Neural progenitor cell (in vitro differentiated cells): ENCODE data around the gene MYLK4. TPM values are rescaled to one million over a fixed set of nuclear protein-coding genes. Genes with fewer than 3 reads are reported as not detected.

ENCODE experiments used
- DNase-seq: peaks from one replicate; pipeline ENCODE4 v3.0.0-alpha.2; 2016; ENCODE audit warnings: low spot score
- H2AFZ ChIP-seq: fragments of 200-600 bp; sonication (generic); replicated peaks from 2 replicates; pipeline ENCODE4 v1.6.1; 2016; ENCODE audit warnings: antibody characterized with exemption
- H3F3A ChIP-seq: fragments of 200-600 bp; sonication (generic); 2 replicates; pipeline ENCODE4 v1.6.1; 2016; ENCODE audit warnings: antibody characterized with exemption, low read depth
- H3K27ac ChIP-seq: fragments of 200-600 bp; sonication (generic); 2 replicates; pipeline ENCODE4 v1.5.1; 2016; ENCODE audit warnings: mild to moderate bottlenecking
- H3K27me3 ChIP-seq: fragments of 200-600 bp; sonication (generic); 2 replicates; pipeline ENCODE4 v1.6.1; 2016; ENCODE audit warnings: mild to moderate bottlenecking, moderate library complexity
- H3K36me3 ChIP-seq: fragments of 200-600 bp; sonication (generic); 2 replicates; pipeline ENCODE4 v1.5.1; 2016
- H3K4me1 ChIP-seq: fragments of 200-600 bp; sonication (generic); 2 replicates; pipeline ENCODE4 v1.6.1; 2016; ENCODE audit warnings: mixed run types
- H3K4me2 ChIP-seq: fragments of 200-600 bp; sonication (generic); 2 replicates; pipeline ENCODE4 v1.6.1; 2016
- H3K4me3 ChIP-seq: fragments of 200-600 bp; sonication (generic); 2 replicates; pipeline ENCODE4 v1.5.1; 2016
- H3K79me2 ChIP-seq: fragments of 200-600 bp; sonication (generic); 2 replicates; pipeline ENCODE4 v1.6.1; 2016; ENCODE audit warnings: low read depth
- H3K9ac ChIP-seq: fragments of 200-600 bp; sonication (generic); 2 replicates; pipeline ENCODE4 v1.6.1; 2016
- H3K9me3 ChIP-seq: fragments of 200-600 bp; sonication (generic); 2 replicates; pipeline ENCODE4 v1.5.1; 2016; ENCODE audit warnings: low read depth
- H4K20me1 ChIP-seq: fragments of 200-600 bp; sonication (generic); 2 replicates; pipeline ENCODE4 v1.6.1; 2016; ENCODE audit warnings: low read depth
- H3K27ac Mint-ChIP-seq: 3 replicates; pipeline ENCODE4 v1.8.0; 2021; ENCODE audit warnings: mixed read lengths
- H3K27me3 Mint-ChIP-seq: 2 replicates; pipeline ENCODE4 v1.8.0; 2022; ENCODE audit warnings: low read depth, mild to moderate bottlenecking, inconsistent platforms, moderate library complexity, mixed read lengths; ENCODE audit not compliant: insufficient read depth
- H3K36me3 Mint-ChIP-seq: 3 replicates; pipeline ENCODE4 v1.8.0; 2021; ENCODE audit warnings: mixed read lengths
- H3K4me1 Mint-ChIP-seq: 3 replicates; pipeline ENCODE4 v1.8.0; 2021; ENCODE audit warnings: mixed read lengths
- H3K4me3 Mint-ChIP-seq: 3 replicates; pipeline ENCODE4 v1.8.0; 2021; ENCODE audit warnings: mild to moderate bottlenecking, moderate library complexity, mixed read lengths
- H3K9me3 Mint-ChIP-seq: 3 replicates; pipeline ENCODE4 v1.8.0; 2020; ENCODE audit warnings: mixed read lengths
- EZH2 ChIP-seq: fragments of 200-600 bp; sonication (generic); IDR thresholded peaks from 2 replicates; pipeline ENCODE4 v1.6.1; 2017; ENCODE audit warnings: antibody characterized with exemption, mild to moderate bottlenecking, moderate library complexity
- EZH2phosphoT487 ChIP-seq: fragments of 200-600 bp; sonication (generic); IDR thresholded peaks from 2 replicates; pipeline ENCODE4 v1.6.1; 2017; ENCODE audit warnings: antibody characterized with exemption
- total RNA-seq: library from RNA; depleted of rRNA; stranded (reverse); fragments of >200 nt; gene quantifications from 2 replicates; pipeline ENCODE4 v1.2.3, GENCODE V29; 2015; ENCODE audit warnings: low replicate concordance
- TF ChIP-seq, protein P1 (sequence below): fragments of 200-600 bp; sonication (generic); IDR thresholded peaks from 2 replicates; pipeline ENCODE4 v1.5.1; 2017; ENCODE audit warnings: antibody characterized with exemption, mild to moderate bottlenecking

MYLK4 gene
- total RNA-seq, 1 donor from 2014 or later, result not detected

DNA sequence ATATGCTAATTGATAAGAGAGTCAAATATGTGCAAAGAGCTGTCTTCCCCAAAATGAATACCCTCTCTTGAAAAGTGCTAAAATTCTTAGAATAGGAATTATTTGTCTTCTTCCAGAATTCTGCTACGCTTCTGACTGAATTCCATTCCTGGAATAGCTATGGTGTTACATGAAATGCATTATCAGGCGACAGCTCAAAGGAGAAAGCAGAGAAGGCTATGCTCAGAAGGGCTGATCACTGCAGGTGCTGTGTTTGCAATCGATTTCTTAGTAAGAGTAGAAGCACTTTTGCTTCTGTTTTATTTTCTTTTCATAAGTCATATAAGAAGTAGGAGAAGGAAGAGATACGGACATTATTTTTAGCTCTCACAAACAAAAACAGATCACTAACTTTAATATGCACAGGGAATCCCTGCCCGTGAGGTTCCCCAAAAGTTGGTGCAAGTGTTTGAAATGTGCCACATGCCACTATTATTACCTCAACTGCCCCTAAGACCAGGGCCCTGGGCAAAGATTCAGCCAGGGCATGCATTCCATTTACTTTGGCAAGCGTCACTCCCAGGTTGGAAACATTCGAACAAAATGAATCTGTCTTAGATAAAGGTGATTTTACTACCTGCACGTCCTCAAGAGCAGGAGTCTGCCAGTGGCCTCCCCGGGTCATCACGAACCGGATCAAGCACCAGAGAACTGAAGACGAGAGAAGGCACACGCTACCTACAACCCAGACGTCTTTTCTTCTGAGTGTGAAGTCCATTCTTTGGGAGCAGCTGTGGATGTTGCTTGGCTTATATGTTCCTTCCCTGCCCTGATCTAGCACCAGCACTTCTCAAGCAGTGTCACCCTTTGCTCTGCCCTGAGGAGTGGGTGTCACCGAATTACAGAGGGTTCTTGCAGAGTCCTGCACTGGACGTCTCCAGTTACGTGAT, 7.2 kb downstream of the MYLK4 start:
- no peak overlapping the region for H3K4me2 ChIP-seq
- no peak overlapping the region for H3K9ac ChIP-seq
- Mint-ChIP-seq H3K27ac (peak overlapping the region; percentile 44), H3K27me3 (peaks cover 24% of the 10 kb centered on the region), H3K36me3 (no peaks in the 10 kb centered on the region), H3K4me1 (peaks cover 72% of the 10 kb centered on the region), H3K4me3 (no peak overlapping the region), H3K9me3 (no peaks in the 10 kb centered on the region)
- H3K4me3 ChIP-seq, result no peak overlapping the region
- no peak for DNase-seq
- H3K9me3 ChIP-seq, result no peaks in the 10 kb centered on the region
- no peak overlapping the region for H2AFZ ChIP-seq
- H3K27me3 ChIP-seq, result no peaks in the 10 kb centered on the region
- H3K4me1 ChIP-seq, result peaks cover 28% of the 10 kb centered on the region
- H3F3A ChIP-seq, result peaks cover 14% of the 10 kb centered on the region
- H4K20me1 ChIP-seq, result no peaks in the 10 kb centered on the region
- H3K79me2 ChIP-seq, result no peaks in the 10 kb centered on the region
- TF ChIP-seq EZH2phosphoT487, result no peak
- no peak for TF ChIP-seq EZH2
- TF ChIP-seq, protein P1, sequence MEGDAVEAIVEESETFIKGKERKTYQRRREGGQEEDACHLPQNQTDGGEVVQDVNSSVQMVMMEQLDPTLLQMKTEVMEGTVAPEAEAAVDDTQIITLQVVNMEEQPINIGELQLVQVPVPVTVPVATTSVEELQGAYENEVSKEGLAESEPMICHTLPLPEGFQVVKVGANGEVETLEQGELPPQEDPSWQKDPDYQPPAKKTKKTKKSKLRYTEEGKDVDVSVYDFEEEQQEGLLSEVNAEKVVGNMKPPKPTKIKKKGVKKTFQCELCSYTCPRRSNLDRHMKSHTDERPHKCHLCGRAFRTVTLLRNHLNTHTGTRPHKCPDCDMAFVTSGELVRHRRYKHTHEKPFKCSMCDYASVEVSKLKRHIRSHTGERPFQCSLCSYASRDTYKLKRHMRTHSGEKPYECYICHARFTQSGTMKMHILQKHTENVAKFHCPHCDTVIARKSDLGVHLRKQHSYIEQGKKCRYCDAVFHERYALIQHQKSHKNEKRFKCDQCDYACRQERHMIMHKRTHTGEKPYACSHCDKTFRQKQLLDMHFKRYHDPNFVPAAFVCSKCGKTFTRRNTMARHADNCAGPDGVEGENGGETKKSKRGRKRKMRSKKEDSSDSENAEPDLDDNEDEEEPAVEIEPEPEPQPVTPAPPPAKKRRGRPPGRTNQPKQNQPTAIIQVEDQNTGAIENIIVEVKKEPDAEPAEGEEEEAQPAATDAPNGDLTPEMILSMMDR, result no peak
- no peak overlapping the region for H3K27ac ChIP-seq
- H3K36me3 ChIP-seq, result no peaks in the 10 kb centered on the region

DNA sequence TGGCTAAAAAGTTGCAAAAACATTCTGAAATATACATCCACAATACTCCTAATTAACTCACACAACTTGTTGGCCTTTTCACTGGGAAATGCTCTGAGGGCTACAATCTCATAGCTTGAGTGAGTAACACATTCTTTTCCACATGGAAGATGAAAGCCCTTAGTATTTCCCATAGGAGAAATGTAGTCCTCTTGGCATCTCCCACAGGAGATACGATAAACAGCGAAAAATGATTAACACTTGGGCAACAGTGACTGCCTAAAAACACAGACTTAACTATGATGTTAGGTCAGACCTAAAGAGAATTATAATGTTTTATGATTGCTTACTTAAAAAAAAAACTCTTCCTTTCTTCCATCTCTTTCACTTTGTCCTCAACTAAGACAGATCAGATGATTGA, 9.0 kb downstream of the MYLK4 start:
- Mint-ChIP-seq H3K27ac (no peak overlapping the region), H3K9me3 (no peaks in the 10 kb centered on the region), H3K4me1 (peaks cover 65% of the 10 kb centered on the region), H3K27me3 (peaks cover 21% of the 10 kb centered on the region), H3K4me3 (no peak overlapping the region), H3K36me3 (no peaks in the 10 kb centered on the region)
- Histone ChIP-seq H3K27ac (no peak overlapping the region), H3K79me2 (no peaks in the 10 kb centered on the region), H3K4me2 (no peak overlapping the region), H3K27me3 (no peaks in the 10 kb centered on the region), H3K4me1 (peaks cover 16% of the 10 kb centered on the region), H3K4me3 (no peak overlapping the region), H3K9ac (no peak overlapping the region), H4K20me1 (no peaks in the 10 kb centered on the region), H3K36me3 (no peaks in the 10 kb centered on the region), H2AFZ (no peak overlapping the region), H3F3A (peaks cover 8% of the 10 kb centered on the region), H3K9me3 (no peaks in the 10 kb centered on the region)
- DNase-seq, result no peak
- TF ChIP-seq, protein P1, result no peak
- TF ChIP-seq EZH2, result no peak
- no peak for TF ChIP-seq EZH2phosphoT487

DNA sequence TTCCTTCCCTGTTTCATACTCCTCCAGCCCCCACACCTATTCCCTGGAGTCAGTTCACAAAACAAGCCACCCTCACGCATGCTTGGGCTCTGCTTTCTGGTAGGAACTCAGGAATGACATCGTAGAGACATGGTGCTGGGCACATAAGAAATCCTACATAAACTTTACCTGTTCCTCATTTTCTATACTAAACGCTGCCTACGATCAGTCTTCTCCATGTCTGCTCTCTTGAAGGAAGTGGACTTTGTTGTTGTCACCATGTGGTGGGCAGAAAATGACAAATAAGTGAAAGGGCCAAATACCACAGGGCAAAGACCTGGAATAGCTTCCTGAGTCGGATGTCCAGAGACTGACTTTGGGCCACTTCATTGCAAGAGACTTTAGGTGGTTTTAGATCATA, 10.1 kb downstream of the MYLK4 start:
- no peak overlapping the region for H3K4me3 ChIP-seq
- H2AFZ ChIP-seq, result no peak overlapping the region
- H3K27me3 ChIP-seq, result no peaks in the 10 kb centered on the region
- H4K20me1 ChIP-seq, result no peaks in the 10 kb centered on the region
- H3K36me3 ChIP-seq, result no peaks in the 10 kb centered on the region
- no peak overlapping the region for H3K4me3 Mint-ChIP-seq
- H3K9me3 Mint-ChIP-seq, result no peaks in the 10 kb centered on the region
- no peak for DNase-seq
- no peaks in the 10 kb centered on the region for H3F3A ChIP-seq
- peaks cover 20% of the 10 kb centered on the region for H3K27me3 Mint-ChIP-seq
- TF ChIP-seq EZH2phosphoT487 (no peak), EZH2 (no peak)
- TF ChIP-seq, protein P1, result no peak
- peaks cover 61% of the 10 kb centered on the region for H3K4me1 Mint-ChIP-seq
- H3K9ac ChIP-seq, result no peak overlapping the region
- peak overlapping the region; percentile 33 for H3K27ac Mint-ChIP-seq
- H3K36me3 Mint-ChIP-seq, result no peaks in the 10 kb centered on the region
- peaks cover 7% of the 10 kb centered on the region for H3K4me1 ChIP-seq
- H3K9me3 ChIP-seq, result no peaks in the 10 kb centered on the region
- no peaks in the 10 kb centered on the region for H3K79me2 ChIP-seq
- H3K27ac ChIP-seq, result no peak overlapping the region
- H3K4me2 ChIP-seq, result no peak overlapping the region
